Stimulated activated CD8-positive, alpha-beta memory T cell treated with anti-CD3 and anti-CD28 coated beads, Interleukin-4, amount 100 ng/mL, for 48 hours (primary cell): ENCODE measurements around the gene PLPPR3.
A peak's percentile ranks its signal among the peaks of the same experiment; 100 is the strongest.

Experiments used
- DNase-seq: peaks from one replicate; pipeline ENCODE4 v3.0.0-alpha.2; 2020

Gene PLPPR3, protein sequence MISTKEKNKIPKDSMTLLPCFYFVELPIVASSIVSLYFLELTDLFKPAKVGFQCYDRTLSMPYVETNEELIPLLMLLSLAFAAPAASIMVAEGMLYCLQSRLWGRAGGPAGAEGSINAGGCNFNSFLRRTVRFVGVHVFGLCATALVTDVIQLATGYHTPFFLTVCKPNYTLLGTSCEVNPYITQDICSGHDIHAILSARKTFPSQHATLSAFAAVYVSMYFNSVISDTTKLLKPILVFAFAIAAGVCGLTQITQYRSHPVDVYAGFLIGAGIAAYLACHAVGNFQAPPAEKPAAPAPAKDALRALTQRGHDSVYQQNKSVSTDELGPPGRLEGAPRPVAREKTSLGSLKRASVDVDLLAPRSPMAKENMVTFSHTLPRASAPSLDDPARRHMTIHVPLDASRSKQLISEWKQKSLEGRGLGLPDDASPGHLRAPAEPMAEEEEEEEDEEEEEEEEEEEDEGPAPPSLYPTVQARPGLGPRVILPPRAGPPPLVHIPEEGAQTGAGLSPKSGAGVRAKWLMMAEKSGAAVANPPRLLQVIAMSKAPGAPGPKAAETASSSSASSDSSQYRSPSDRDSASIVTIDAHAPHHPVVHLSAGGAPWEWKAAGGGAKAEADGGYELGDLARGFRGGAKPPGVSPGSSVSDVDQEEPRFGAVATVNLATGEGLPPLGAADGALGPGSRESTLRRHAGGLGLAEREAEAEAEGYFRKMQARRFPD

DNA sequence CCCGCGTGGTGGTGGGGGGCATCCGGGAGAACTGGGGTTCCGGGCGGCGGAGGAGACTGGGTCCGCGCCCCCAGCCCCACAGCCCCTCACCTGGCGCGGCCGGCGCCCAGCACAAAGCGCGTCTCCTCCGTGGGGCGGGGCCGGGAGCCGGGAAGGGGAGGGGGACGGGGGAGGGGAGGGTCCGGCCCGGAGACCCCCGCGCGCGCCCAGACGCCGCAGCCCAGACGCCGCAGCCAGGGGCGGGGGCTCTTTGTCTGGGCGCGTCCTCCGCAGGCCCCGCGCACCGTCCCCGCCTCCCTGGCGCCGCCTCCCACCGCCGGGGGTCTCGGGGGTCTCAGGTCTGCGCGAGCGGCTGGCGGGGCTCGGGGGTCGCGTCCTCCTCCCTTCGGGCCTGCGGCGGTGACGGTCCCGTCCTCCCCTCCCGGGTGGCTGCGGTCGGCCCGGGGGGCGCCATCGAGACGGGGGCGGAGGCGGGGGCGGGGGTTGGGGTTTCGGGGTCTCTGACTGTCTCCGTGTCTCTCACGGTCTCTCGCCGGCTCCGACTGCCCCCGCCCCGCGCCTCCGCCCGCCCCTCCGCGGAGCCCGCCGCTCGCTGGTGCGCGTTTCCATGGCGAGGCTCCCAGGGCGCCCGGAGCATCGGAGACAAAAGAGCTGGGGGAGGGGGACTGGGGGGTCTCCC is at the start of gene PLPPR3:
Gene PLPPR3, minus strand, starts transcription at position 131 of the 679 bp plus-strand sequence. CDS start 396 bp downstream, outside the sequence.
- DNase-seq: no peak

DNA sequence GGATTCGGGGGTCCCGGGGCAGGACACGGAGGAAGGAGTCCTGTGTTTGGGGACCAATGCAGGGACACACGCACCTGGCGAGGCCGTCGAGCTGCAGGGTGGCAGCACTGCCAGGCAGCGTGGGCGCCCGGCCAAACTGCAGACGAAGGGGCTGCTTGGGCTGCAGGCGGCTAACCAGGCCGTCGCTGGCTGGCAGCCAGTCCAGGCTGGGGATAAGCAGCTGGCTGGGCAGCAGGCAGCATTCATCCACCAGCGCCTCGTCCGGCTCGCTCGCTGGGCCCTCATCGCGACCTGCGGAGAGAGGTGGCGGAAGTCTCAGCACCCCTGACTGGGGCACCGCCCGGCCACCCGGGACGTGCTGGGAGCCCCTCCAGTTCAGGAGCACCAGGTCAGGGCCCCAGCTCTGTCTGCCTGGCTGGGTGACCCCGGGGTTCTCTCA is 49.2 kb upstream of the PLPPR3 start:
- DNase-seq: no peak

DNA sequence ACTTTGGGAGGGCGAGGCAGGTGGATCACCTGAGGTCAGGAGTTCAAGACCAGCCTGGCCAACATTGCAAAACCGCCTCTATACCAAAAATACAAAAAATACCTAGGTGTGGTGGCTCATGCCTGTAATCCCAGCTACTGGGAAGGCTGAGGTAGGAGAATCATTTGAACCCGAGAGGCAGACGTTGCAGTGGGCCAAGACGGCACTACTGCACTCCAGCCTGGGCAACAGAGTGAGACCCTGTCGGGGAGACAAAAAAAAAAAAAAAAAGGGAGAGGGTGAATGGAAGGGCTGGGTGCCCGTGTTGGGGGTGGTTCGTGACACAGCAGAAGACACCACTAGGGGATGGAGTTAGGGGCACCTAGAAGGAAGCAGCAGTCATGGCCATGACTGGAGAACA is 48.6 kb upstream of the PLPPR3 start:
- no peak for DNase-seq

DNA sequence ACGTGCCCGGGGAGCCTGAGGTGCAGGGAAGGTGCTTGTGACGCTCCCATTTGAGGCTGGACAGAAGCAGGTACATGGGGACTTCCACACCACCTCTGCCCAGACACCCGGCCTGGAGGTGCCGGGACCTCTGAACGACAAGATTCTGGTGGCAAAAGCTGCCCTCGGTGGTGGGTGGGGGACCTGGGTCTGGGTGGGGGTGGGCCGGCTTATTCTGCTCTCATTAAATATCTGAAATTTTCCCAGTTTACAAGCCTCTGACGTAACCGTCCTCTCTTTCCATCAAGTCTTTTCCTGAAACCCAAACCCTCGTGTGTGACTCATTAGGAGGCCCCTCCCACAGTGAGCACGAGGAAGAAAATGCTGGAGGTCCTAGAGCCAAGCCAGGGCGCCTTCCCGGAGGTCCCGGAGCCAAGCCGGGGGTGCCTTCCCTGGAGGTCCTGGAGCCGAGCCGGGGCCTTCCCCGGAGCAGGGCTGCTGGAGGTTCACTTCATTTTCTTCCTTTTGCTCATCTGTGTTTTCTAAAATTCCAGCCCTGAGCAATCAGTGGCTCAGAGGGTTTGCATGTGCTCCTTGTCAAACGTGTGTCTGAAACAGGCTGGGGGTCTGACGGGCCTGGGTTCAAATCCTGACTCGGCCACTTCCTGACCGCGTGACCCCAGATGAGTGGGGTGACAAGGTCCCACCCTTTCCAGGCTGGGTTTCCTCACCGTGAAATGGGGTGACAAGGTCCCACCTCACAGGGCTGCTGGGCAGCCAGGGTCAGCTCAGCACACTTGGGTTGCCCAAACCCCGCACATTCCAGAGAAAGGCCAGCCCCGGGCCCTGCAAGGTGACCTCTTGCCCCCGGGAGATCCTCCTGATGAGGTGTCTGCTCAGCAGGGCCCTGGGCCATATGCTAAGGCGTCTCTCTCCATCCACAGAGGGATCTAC is 47.8 kb upstream of the PLPPR3 start:
- DNase-seq: no peak

- no peak for DNase-seq
Observed at GRCh38 chr19:868458-869244, 46.9 kb upstream of the PLPPR3 start.

DNA sequence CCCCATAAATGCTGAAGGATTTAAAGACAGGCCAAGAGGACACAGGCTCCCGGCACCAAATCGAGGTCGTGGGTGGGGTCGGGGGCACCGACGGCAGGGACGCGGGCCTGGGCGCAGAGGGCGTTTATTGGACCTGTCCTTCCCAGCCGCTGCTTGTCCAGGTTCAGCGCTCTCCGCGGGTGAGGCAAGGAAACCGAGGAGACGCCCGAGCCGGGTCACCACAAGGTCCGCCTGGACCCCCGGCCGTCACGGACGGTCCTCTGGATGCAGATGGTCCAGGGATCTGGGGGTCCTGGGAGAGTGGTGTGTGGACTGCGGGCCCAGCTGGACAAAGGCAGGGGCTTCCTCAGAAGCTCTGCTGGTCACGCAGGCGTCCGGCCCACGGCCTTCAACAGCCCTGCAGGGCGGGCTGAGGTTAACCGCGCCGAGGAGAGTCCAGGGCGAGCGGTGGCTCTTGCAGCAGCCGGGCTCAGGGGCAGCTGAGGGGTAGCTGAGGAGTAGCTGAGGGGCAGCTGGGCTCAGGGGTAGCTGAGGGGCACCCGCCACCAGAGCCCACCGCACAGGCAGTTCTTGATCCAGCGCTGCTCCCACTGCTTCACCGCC is 46.2 kb upstream of the PLPPR3 start:
- no peak for DNase-seq

DNA sequence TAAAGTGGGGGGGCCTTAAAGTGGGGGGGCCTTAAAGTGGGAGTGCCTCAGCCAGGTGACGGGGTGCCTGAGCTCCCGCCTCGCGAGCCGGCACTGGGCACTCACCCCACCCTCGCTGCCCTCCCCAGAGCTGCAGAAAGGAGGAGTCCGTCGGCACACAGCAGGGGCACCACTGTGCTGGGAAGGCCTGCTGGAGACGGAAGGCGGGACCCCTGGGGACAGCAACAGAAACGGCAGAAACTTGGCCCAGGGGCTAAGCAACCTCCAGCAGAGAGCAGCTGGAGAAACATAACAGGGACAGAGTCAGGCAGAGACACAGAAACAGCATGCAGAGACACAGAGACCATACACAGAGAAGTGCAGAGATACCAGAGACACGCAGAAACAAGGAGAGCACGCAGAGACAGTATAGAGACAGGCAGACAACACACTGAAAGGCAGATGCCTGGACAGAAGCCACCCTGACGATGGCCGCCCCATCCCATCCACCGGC is 45.6 kb upstream of the PLPPR3 start:
- DNase-seq: no peak

GRCh38 chr19:866769-867300 is 45.1 kb upstream of the PLPPR3 start:
- DNase-seq: no peak

DNA sequence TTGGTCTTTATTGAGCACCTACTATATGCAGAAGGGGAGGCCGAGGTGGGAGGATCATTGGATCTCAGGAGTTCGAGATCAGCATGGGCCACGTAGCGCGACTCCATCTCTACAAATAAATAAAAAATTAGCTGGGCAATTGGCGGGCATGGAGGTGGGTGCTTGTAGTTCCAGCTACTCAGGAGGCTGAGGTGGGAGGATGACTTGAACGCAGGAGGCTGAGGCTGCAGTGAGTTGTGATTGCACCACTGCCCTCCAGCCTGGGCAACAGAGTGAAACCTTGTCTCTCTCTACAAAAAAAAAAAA is 41.5 kb upstream of the PLPPR3 start:
- DNase-seq: no peak

- DNase-seq: peak; percentile 91
Observed at GRCh38 chr19:862581-863314, 41.0 kb upstream of the PLPPR3 start.

DNA sequence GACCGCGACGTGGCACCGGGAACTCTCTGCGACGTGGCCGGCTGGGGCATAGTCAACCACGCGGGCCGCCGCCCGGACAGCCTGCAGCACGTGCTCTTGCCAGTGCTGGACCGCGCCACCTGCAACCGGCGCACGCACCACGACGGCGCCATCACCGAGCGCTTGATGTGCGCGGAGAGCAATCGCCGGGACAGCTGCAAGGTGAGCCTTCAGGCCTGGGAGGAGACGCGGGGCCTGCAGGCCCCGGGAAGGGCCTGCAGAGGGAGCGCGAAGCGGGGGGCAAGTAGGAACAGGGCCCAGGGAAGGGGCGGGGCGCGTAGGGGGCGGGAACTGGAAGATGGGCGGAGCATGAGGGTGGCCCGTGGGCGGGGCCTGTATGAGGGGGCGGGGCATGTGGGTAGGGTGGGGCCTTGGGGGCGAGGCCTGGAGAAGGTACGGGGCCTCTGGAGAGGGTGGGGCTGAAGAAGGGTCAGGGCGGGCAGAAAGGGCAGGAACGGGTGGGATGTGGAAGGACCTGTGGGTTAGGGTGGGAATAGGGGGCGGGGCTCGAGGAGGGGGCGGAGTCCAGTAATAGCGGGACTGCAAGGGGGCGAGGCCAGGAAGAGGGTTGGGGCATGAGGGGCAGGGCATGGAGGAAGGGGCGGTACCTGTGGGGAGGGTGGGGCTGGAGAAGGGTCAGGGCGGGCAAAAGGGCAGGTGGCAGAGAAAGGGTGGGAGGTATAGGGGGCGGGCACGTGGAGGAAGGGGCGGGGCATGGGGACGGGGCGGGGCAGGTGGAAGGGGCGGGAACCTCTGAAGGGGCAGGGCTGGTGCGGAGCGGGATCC is 40.2 kb upstream of the PLPPR3 start:
- DNase-seq: peak; percentile 87

DNA sequence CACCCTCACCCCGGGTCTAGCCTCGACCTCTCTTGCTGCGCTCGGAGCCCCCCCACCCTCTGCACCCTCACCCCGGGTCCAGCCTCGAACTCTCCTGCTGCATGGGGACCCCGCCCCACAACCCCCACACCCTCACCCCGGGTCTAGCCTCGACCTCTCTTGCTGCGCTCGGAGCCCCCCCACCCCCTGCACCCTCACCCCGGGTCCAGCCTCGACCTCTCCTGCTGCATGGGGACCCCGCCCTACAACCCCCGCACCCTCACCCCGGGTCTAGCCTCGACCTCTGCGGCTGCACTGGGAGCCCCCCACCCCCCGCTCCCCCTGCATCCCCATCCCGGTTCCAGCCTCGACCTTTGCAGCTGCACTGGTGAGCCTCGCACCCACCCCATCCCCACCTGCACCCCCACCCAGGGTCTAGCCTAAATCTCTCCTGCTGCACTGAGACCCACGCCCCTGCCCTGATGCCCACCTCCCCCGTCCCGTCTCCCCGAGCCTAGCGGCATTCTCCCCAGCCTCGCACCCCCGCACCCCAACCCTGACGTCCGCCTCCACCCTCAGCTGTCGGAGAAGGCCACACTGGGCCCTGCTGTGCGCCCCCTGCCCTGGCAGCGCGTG is 39.5 kb upstream of the PLPPR3 start:
- DNase-seq: no peak

GRCh38 chr19:858868-859843 is 37.4 kb upstream of the PLPPR3 start, which contains the start of gene CFD:
Gene CFD, plus strand, starts transcription at chr19:859664. Its CDS starts 26 bp downstream, at chr19:859690.
- DNase-seq: no peak

- no peak for DNase-seq
Observed at GRCh38 chr19:858284-858683, 36.5 kb upstream of the PLPPR3 start.

- no peak for DNase-seq
Observed at GRCh38 chr19:855566-856120, 33.9 kb upstream of the PLPPR3 start.

DNA sequence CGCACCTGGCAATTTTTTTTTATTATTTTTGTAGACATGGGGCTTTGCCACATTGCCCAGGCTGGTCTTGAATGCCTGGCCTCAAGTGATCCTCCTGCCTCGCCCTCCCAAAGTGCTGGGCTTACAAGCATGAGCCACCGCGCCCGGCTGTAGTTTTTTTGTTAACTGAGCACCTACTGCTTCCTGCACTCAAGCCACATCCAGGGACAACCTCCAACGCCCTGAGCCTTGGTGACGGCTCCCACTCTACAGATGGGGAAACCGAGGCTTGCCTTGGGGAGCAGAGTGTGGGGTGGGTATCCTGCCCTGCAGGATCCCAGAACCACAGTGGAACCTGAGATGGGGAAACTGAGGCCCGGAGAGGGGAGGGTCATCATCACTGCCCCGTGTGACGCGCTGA is 33.4 kb upstream of the PLPPR3 start:
- DNase-seq: no peak

- no peak for DNase-seq
Observed at GRCh38 chr19:854549-854948, 32.8 kb upstream of the PLPPR3 start.
